Transverse colon (tissue), 4 donors: ENCODE results near the gene HRK. TPM values are rescaled to one million over a fixed set of nuclear protein-coding genes. Genes with fewer than 3 reads are reported as not detected.
A peak's percentile ranks its signal among the peaks of the same experiment; 100 is the strongest.

Source experiments
- DNase-seq: peaks from one replicate; pipeline ENCODE4 v3.0.0-alpha.2; 2019
- H3K27ac ChIP-seq, 4 donors: fragments of 200-600 bp; sonication (generic); 2 replicates each; pipeline ENCODE4 v1.5.1; 2016 to 2018; ENCODE audit warnings: inconsistent platforms in 4 of 4
- H3K27me3 ChIP-seq: fragments of 200-600 bp; sonication (generic); 2 replicates; pipeline ENCODE4 v1.5.1; 2017; ENCODE audit warnings: inconsistent platforms
- H3K36me3 ChIP-seq, 4 donors: fragments of 200-600 bp; sonication (generic); 2 replicates each; pipeline ENCODE4 v1.5.1; 2017 to 2019; ENCODE audit warnings: inconsistent platforms in 4 of 4
- H3K4me1 ChIP-seq, 4 donors: fragments of 200-600 bp; sonication (generic); 2 replicates each; pipeline ENCODE4 v1.5.1; 2017 to 2020; ENCODE audit warnings: inconsistent platforms in 4 of 4
- H3K4me3 ChIP-seq, 4 donors: fragments of 200-600 bp; sonication (generic); 1 replicate in 1 of 4; 2 replicates in 3 of 4; pipeline versions ENCODE4 v1.5.1 to v1.6.1; 2017 to 2019; ENCODE audit warnings: inconsistent platforms in 4 of 4
- H3K9me3 ChIP-seq, 2 donors: fragments of 200-600 bp; sonication (generic); 2 replicates each; pipeline ENCODE4 v1.5.1; 2017 to 2019; ENCODE audit warnings: inconsistent platforms in 2 of 2
- EP300 ChIP-seq: sonication (generic); formaldehyde crosslinking; IDR thresholded peaks from one replicate; pipeline ENCODE4 v1.6.1; 2017; ENCODE audit warnings: antibody characterized with exemption, low read depth
- POLR2A ChIP-seq: fragments of 450-650 bp; IDR thresholded peaks from one replicate; pipeline ENCODE4 v1.6.1; 2016; ENCODE audit warnings: antibody characterized with exemption, mild to moderate bottlenecking, moderate library complexity
- POLR2AphosphoS5 ChIP-seq, 3 donors: sonication (generic); formaldehyde crosslinking; IDR thresholded peaks; one replicate each; pipeline ENCODE4 v1.6.1; 2016; ENCODE audit warnings: antibody characterized with exemption in 3 of 3
- WGBS, 2 donors: methylation state at CpG; one replicate each; pipeline ENCODE4 v1.1.5; 2018; ENCODE audit warnings: low coverage in 1 of 2; 5-methylcytosine and 5-hydroxymethylcytosine counted together
- in situ Hi-C, 4 donors: fragments of 200-750 bp; cut with MboI; loops; one replicate each; pipeline versions ENCODE4 v1.15.0 to v1.15.1; 2017; ENCODE audit warnings: low sequenced_read_pairs in 3 of 4, low pct_ligation_motif_present in 1 of 4, low pct_unique_long_range_greater_than_20kb in 1 of 4
- intact Hi-C: fragments of 100-400 bp; cut with DNase I; formaldehyde crosslinking; loops from one replicate; pipeline ENCODE4 v1.15.1; 2023; ENCODE audit warnings: low total_unique reads
- total RNA-seq, 4 donors: library from RNA; depleted of rRNA; stranded (reverse); fragments of >200 nt; gene quantifications; one replicate each; pipeline ENCODE4 v1.1.0, GENCODE V29; 2016
- TF ChIP-seq, protein P1 (sequence below), 5 experiments: fragments of 200-600 bp in 3 of 5; fragments of 450-650 bp in 2 of 5; sonication (generic) in 3 of 5; IDR thresholded peaks; 1 replicate in 2 of 5; 2 replicates in 3 of 5; pipeline ENCODE4 v1.5.1; 2016 to 2017; ENCODE audit warnings: antibody characterized with exemption in 5 of 5, inconsistent platforms in 3 of 5, mild to moderate bottlenecking in 2 of 5, moderate library complexity in 1 of 5

The HRK gene
- total RNA-seq, 4 donors from 2014 or later, result 0.48 TPM; not detected in 3

- intact Hi-C loops, result no loop called here
- 66 to 75% methylated on average over 5 to 16 of the region's 16 CpGs for WGBS, 2 donors
- peak; percentile 85 for DNase-seq
- Histone ChIP-seq H3K27ac (peak overlapping the region; percentile 32 to 68 (median 56)), H3K36me3 (no peaks in the 10 kb centered on the region), H3K4me3 (no peak overlapping the region), H3K9me3 (no peaks in the 10 kb centered on the region), H3K27me3 (peaks cover 17% of the 10 kb centered on the region), H3K4me1 (peaks cover 0 to 20% (median 12%) of the 10 kb centered on the region in 4 donors)
- TF ChIP-seq, protein P1, sequence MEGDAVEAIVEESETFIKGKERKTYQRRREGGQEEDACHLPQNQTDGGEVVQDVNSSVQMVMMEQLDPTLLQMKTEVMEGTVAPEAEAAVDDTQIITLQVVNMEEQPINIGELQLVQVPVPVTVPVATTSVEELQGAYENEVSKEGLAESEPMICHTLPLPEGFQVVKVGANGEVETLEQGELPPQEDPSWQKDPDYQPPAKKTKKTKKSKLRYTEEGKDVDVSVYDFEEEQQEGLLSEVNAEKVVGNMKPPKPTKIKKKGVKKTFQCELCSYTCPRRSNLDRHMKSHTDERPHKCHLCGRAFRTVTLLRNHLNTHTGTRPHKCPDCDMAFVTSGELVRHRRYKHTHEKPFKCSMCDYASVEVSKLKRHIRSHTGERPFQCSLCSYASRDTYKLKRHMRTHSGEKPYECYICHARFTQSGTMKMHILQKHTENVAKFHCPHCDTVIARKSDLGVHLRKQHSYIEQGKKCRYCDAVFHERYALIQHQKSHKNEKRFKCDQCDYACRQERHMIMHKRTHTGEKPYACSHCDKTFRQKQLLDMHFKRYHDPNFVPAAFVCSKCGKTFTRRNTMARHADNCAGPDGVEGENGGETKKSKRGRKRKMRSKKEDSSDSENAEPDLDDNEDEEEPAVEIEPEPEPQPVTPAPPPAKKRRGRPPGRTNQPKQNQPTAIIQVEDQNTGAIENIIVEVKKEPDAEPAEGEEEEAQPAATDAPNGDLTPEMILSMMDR (IDR thresholded peaks at IDR 0.05), result no peak
- TF ChIP-seq EP300, result no peak
- TF ChIP-seq POLR2AphosphoS5 (IDR thresholded peaks at IDR 0.05), result no peak
- no peak for TF ChIP-seq POLR2A
- in situ Hi-C loops, result no loop called here
Observed at GRCh38 chr12:116855744-116856470, 25.3 kb downstream of the HRK start.

- DNase-seq, result no peak
- intact Hi-C loops (no loop called here), in situ Hi-C loops (no loop called here)
- WGBS, 2 donors, result 61% methylated on average over 5 of the region's 5 CpGs; no CpG with 5 or more reads in 1 of the 2 donors
- H3K4me3 ChIP-seq, result no peak overlapping the region
- H3K4me1 ChIP-seq, result peaks cover 0 to 19% (median 12%) of the 10 kb centered on the region in 4 donors
- no peaks in the 10 kb centered on the region for H3K36me3 ChIP-seq
- no peaks in the 10 kb centered on the region for H3K9me3 ChIP-seq
- no peak overlapping the region for H3K27ac ChIP-seq
- peaks cover 17% of the 10 kb centered on the region for H3K27me3 ChIP-seq
- TF ChIP-seq EP300 (no peak), POLR2A (no peak), POLR2AphosphoS5 (IDR thresholded peaks at IDR 0.05) (no peak)
- TF ChIP-seq, protein P1 (IDR thresholded peaks at IDR 0.05), result no peak
Observed at GRCh38 chr12:116853507-116853906, 27.7 kb downstream of the HRK start.

- TF ChIP-seq EP300, result no peak
- TF ChIP-seq POLR2AphosphoS5 (IDR thresholded peaks at IDR 0.05), result no peak
- no peak for TF ChIP-seq POLR2A
- TF ChIP-seq, protein P1 (IDR thresholded peaks at IDR 0.05), result no peak
- intact Hi-C loops (no loop called here), in situ Hi-C loops (no loop called here)
- Histone ChIP-seq H3K9me3 (no peaks in the 10 kb centered on the region), H3K4me3 (no peak overlapping the region), H3K27ac (no peak overlapping the region), H3K27me3 (peaks cover 11% of the 10 kb centered on the region), H3K4me1 (peaks cover 0 to 18% (median 11%) of the 10 kb centered on the region in 4 donors), H3K36me3 (no peaks in the 10 kb centered on the region)
- no peak for DNase-seq
- 94% methylated on average over 6 of the region's 6 CpGs; no CpG with 5 or more reads in 1 of the 2 donors for WGBS, 2 donors
Observed at GRCh38 chr12:116852303-116852702, 28.9 kb downstream of the HRK start.

- DNase-seq, result no peak
- TF ChIP-seq EP300, result no peak
- no peaks in the 10 kb centered on the region for H3K4me1 ChIP-seq
- in situ Hi-C loops (no loop called here), intact Hi-C loops (no loop called here)
- H3K4me3 ChIP-seq, result no peak overlapping the region
- H3K27me3 ChIP-seq, result peaks cover 4% of the 10 kb centered on the region
- H3K9me3 ChIP-seq, result no peaks in the 10 kb centered on the region
- WGBS, 2 donors, result 83 to 96% methylated on average over 2 to 21 of the region's 23 CpGs
- H3K36me3 ChIP-seq, result no peaks in the 10 kb centered on the region
- no peak overlapping the region for H3K27ac ChIP-seq
Observed at GRCh38 chr12:116849216-116849615, 32.0 kb downstream of the HRK start.
